K562 (cell line): ENCODE data around the gene SUB1. TPM values are rescaled to one million over a fixed set of nuclear protein-coding genes. Genes with fewer than 3 reads are reported as not detected.

Experiments
- ARID1B ChIP-seq: fragments of 450-650 bp; IDR thresholded peaks from 2 replicates; pipeline ENCODE4 v1.6.1; 2016; ENCODE audit warnings: antibody characterized with exemption, mild to moderate bottlenecking, inconsistent platforms
- BCL6 ChIP-seq: fragments of 250-450 bp; sonication (Bioruptor Pico); IDR thresholded peaks from 2 replicates; pipeline ENCODE4 v1.4.0; 2020
- BRD4 ChIP-seq: fragments of 200-600 bp; sonication (generic); IDR thresholded peaks from 2 replicates; pipeline ENCODE4 v1.6.1; 2017; ENCODE audit warnings: inconsistent platforms
- CBX3 ChIP-seq, 2 experiments: IDR thresholded peaks; 1 replicate in 1 of 2; 2 replicates in 1 of 2; pipeline ENCODE4 v1.6.1; 2012; ENCODE audit warnings: inconsistent platforms in 2 of 2, low read length in 2 of 2, borderline replicate concordance in 1 of 2, control low read depth in 1 of 2
- CGGBP1 ChIP-seq: fragments of 250-450 bp; sonication (Bioruptor Pico); IDR thresholded peaks from 2 replicates; pipeline ENCODE4 v1.9.0; 2021; ENCODE audit warnings: mild to moderate bottlenecking
- DDX20 ChIP-seq: fragments of 450-650 bp; IDR thresholded peaks from 2 replicates; pipeline ENCODE4 v1.6.1; 2016; ENCODE audit warnings: missing genetic modification characterization, low read depth, mild to moderate bottlenecking, missing compliant biosample characterization, moderate library complexity
- DIDO1 ChIP-seq: fragments of 450-650 bp; IDR thresholded peaks from 2 replicates; pipeline ENCODE4 v1.6.1; 2016; ENCODE audit warnings: low read depth, missing biosample characterization, missing genetic modification characterization
- DNMT1 ChIP-seq: fragments of 450-650 bp; IDR thresholded peaks from 2 replicates; pipeline ENCODE4 v1.6.1; 2016; ENCODE audit warnings: antibody characterized with exemption, mild to moderate bottlenecking
- MCM2 ChIP-seq: fragments of 450-650 bp; IDR thresholded peaks from 2 replicates; pipeline ENCODE4 v1.6.1; 2017; ENCODE audit warnings: low read depth, mild to moderate bottlenecking
- MYC ChIP-seq, 2 experiments: fragments of 250-450 bp in 1 of 2; sonication (Bioruptor Pico) in 1 of 2; IDR thresholded peaks; 2 replicates each; pipeline versions ENCODE4 v1.5.1 to v1.6.1; 2012 to 2021; ENCODE audit warnings: low read depth in 2 of 2, borderline replicate concordance in 1 of 2, improper control_type of control experiment in 1 of 2, low read length in 1 of 2, mild to moderate bottlenecking in 1 of 2, moderate library complexity in 1 of 2
- NR1H2 ChIP-seq: sonication (generic); formaldehyde crosslinking; IDR thresholded peaks from 2 replicates; pipeline ENCODE4 v1.4.0; 2020; ENCODE audit warnings: mild to moderate bottlenecking, missing genetic modification reagents
- PCBP2 ChIP-seq: fragments of 200-400 bp; formaldehyde crosslinking; IDR thresholded peaks from 2 replicates; pipeline ENCODE4 v1.6.1; 2018; ENCODE audit warnings: low read length, low read depth, mild to moderate bottlenecking, moderate library complexity; ENCODE audit not compliant: poor library complexity, severe bottlenecking
- PTRF ChIP-seq: fragments of 450-650 bp; IDR thresholded peaks from 2 replicates; pipeline ENCODE4 v1.6.1; 2016; ENCODE audit warnings: mild to moderate bottlenecking, missing genetic modification characterization, missing compliant biosample characterization
- RBBP5 ChIP-seq: fragments of 200-600 bp; sonication (generic); IDR thresholded peaks from 2 replicates; pipeline ENCODE4 v1.6.1; 2012; ENCODE audit warnings: borderline replicate concordance, mild to moderate bottlenecking, low read length, control low read depth, inconsistent platforms; ENCODE audit not compliant: insufficient read depth, poor library complexity, severe bottlenecking
- RBFOX2 ChIP-seq: fragments of 200-400 bp; formaldehyde crosslinking; IDR thresholded peaks from 2 replicates; pipeline ENCODE4 v1.6.1; 2017; ENCODE audit warnings: low read depth, mild to moderate bottlenecking, low read length, moderate library complexity
- RFX5 ChIP-seq: IDR thresholded peaks from 2 replicates; pipeline ENCODE4 v1.6.1; 2011; ENCODE audit warnings: low read depth, mild to moderate bottlenecking, improper control_type of control experiment, low read length
- SMAD2 ChIP-seq: fragments of 150-350 bp; IDR thresholded peaks from 2 replicates; pipeline ENCODE4 v1.6.1; 2014; ENCODE audit warnings: low read depth, mild to moderate bottlenecking, low read length
- SMAD4 ChIP-seq: fragments of 250-450 bp; sonication (Bioruptor Pico); conservative IDR thresholded peaks from 2 replicates; pipeline ENCODE4 v1.8.0; 2021; ENCODE audit warnings: inconsistent platforms, mild to moderate bottlenecking, moderate library complexity
- SMARCA5 ChIP-seq: fragments of 450-650 bp; IDR thresholded peaks from 2 replicates; pipeline ENCODE4 v1.6.1; 2016
- TAF9B ChIP-seq: fragments of 450-650 bp; IDR thresholded peaks from 2 replicates; pipeline ENCODE4 v1.6.1; 2018; ENCODE audit warnings: mild to moderate bottlenecking; ENCODE audit not compliant: partially characterized antibody
- THRA ChIP-seq: fragments of 450-650 bp; IDR thresholded peaks from 2 replicates; pipeline ENCODE4 v1.6.1; 2017; ENCODE audit warnings: mild to moderate bottlenecking, moderate library complexity
- U2AF1 ChIP-seq: fragments of 200-400 bp; formaldehyde crosslinking; optimal IDR thresholded peaks from 2 replicates; pipeline ENCODE3; 2017; ENCODE audit warnings: mild to moderate bottlenecking, low read depth, low read length, moderate library complexity
- ZNF24 ChIP-seq: fragments of 450-650 bp; IDR thresholded peaks from 2 replicates; pipeline ENCODE4 v1.6.1; 2016
- ZNF584 ChIP-seq: fragments of 200-800 bp; sonication (Bioruptor generic); IDR thresholded peaks from 2 replicates; pipeline ENCODE4 v1.6.1; 2016; ENCODE audit warnings: low read depth, mild to moderate bottlenecking, missing genetic modification characterization, missing compliant biosample characterization
- polyA plus RNA-seq, 8 experiments: library from polyadenylated mRNA; depleted of rRNA in 4 of 8; stranded (reverse) in 5 of 8; unstranded in 3 of 8; fragments of >200 nt; fragmentation: Nextera tagmentation in 2 of 8; fragmentation: Illumina TruSeq in 1 of 8; extraction: Ambion mirVana in 2 of 8; extraction: Trizol in 1 of 8; gene quantifications; 2 replicates each; pipeline versions ENCODE4 v1.2.1 to v1.2.3, GENCODE V29; 2011 to 2014; ENCODE audit warnings: inconsistent platforms in 1 of 8, missing spikeins in 1 of 8
- total RNA-seq, 7 experiments: library from RNA; depleted of rRNA in 6 of 7; stranded (reverse); fragments of >200 nt in 6 of 7; fragmentation: Illumina TruSeq in 2 of 7; extraction: Trizol in 2 of 7; gene quantifications; 2 replicates each; pipeline versions ENCODE4 v1.2.1 to v1.2.3, GENCODE V29; 2011 to 2021; ENCODE audit warnings: low replicate concordance in 1 of 7
- TF ChIP-seq, protein P1 (sequence below): sonication (generic); formaldehyde crosslinking; IDR thresholded peaks from 2 replicates; pipeline ENCODE4 v1.8.0; 2023; ENCODE audit warnings: mild to moderate bottlenecking, missing genetic modification reagents
- TF ChIP-seq, protein P2 (sequence below): fragments of 450-650 bp; formaldehyde crosslinking; IDR thresholded peaks from 2 replicates; pipeline ENCODE4 v1.4.0; 2020; ENCODE audit warnings: mild to moderate bottlenecking, moderate library complexity

SUB1 gene
- total and polyA plus RNA-seq, 9 of the 15 experiments (the other 6 are each of a cell fraction or from before 2014, with no cell fraction given), result 336 to 1,031 (median 700) TPM

GRCh38 chr5:32562056-32562455 is 23.3 kb upstream of the SUB1 start (continued):
- TF ChIP-seq BCL6 (CRISPR knock-in tag) (0 out of 2 replicates have a peak, but pooled peaks have one; percentile 9), ARID1B (no peak), U2AF1 (no peak), THRA (no peak), DIDO1 (tag) (peak; percentile 59; the same call in 1 of the 2 replicates), PCBP2 (no peak), SMAD2 (no peak), ZNF24 (no peak), MYC (IDR thresholded peaks at IDR 0.05; ENCODE audit: low read depth, low read length) (no peak), MYC (CRISPR knock-in tag; IDR thresholded peaks at IDR 0.05; ENCODE audit: borderline replicate concordance, low read depth) (no peak), RBBP5 (no peak), BRD4 (no peak), DDX20 (tag) (peak; percentile 84; the same call in 1 of the 2 replicates), CBX3 (IDR thresholded peaks at IDR 0.05; ENCODE audit: borderline replicate concordance in 1 of 2, low read length in 2 of 2) (no peak), NR1H2 (no peak), ZNF584 (CRISPR knock-in tag) (0 out of 2 replicates have a peak, but pooled peaks have one; percentile 55), SMARCA5 (no peak), MCM2 (no peak), TAF9B (no peak), CGGBP1 (no peak), DNMT1 (no peak), PTRF (tag) (peak; percentile 70; the same call in 1 of the 2 replicates), RBFOX2 (no peak), SMAD4 (CRISPR knock-in tag) (no peak), RFX5 (no peak)
- TF ChIP-seq, protein P1, sequence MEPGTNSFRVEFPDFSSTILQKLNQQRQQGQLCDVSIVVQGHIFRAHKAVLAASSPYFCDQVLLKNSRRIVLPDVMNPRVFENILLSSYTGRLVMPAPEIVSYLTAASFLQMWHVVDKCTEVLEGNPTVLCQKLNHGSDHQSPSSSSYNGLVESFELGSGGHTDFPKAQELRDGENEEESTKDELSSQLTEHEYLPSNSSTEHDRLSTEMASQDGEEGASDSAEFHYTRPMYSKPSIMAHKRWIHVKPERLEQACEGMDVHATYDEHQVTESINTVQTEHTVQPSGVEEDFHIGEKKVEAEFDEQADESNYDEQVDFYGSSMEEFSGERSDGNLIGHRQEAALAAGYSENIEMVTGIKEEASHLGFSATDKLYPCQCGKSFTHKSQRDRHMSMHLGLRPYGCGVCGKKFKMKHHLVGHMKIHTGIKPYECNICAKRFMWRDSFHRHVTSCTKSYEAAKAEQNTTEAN (CRISPR knock-in tag), result no peak
- TF ChIP-seq, protein P2, sequence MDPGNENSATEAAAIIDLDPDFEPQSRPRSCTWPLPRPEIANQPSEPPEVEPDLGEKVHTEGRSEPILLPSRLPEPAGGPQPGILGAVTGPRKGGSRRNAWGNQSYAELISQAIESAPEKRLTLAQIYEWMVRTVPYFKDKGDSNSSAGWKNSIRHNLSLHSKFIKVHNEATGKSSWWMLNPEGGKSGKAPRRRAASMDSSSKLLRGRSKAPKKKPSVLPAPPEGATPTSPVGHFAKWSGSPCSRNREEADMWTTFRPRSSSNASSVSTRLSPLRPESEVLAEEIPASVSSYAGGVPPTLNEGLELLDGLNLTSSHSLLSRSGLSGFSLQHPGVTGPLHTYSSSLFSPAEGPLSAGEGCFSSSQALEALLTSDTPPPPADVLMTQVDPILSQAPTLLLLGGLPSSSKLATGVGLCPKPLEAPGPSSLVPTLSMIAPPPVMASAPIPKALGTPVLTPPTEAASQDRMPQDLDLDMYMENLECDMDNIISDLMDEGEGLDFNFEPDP, result no peak
